ENCODE results near the gene NUP85. TPM values are rescaled to one million over a fixed set of nuclear protein-coding genes. Genes with fewer than 3 reads are reported as not detected.

Gene NUP85
- total and polyA plus RNA-seq, 2 experiments from 2014 or later = 59.4 to 114 TPM

- TF ChIP-seq ZNF462 (CRISPR knock-in tag; IDR thresholded peaks at IDR 0.05) (no peak), EZH2phosphoT487 (IDR thresholded peaks at IDR 0.05; ENCODE audit: unreplicated experiment) (no peak), ZNF114 (CRISPR knock-in tag; IDR thresholded peaks at IDR 0.05) (no peak)
Observed at GRCh38 chr17:75178453-75178852, 27.0 kb upstream of the NUP85 start (continued).

- H3K4me3 Mint-ChIP-seq = peak overlapping the region; percentile 90
- peaks cover 4% of the 10 kb centered on the region; the same call in 1 of the 3 replicates for H3K9me3 Mint-ChIP-seq
- H3K4me2 ChIP-seq = peak overlapping the region; percentile 96
- peaks cover 56% of the 10 kb centered on the region for H3K36me3 Mint-ChIP-seq (ENCODE audit: low read depth)
- peak overlapping the region; percentile 85 for H3K4me3 ChIP-seq
- no peak overlapping the region for H2AFZ ChIP-seq
- peaks cover 43% of the 10 kb centered on the region for H4K20me1 ChIP-seq (replicated peaks; ENCODE audit: insufficient read depth)
- H3K27me3 Mint-ChIP-seq (ENCODE audit: insufficient read depth, low read depth, poor library complexity) = peaks cover 17% of the 10 kb centered on the region
- DNase-seq (ENCODE audit: low spot score) = no peak
- H3K27ac Mint-ChIP-seq = peak overlapping the region; percentile 72
- no peak for ATAC-seq
- peaks cover 34% of the 10 kb centered on the region for H3K36me3 ChIP-seq (ENCODE audit: insufficient read depth)
- H3F3A ChIP-seq (replicated peaks; ENCODE audit: low read depth) = peaks cover 26% of the 10 kb centered on the region
- 0 out of 2 replicates have a peak, but pooled peaks cover 13% of the 10 kb centered on the region for H3K4me1 ChIP-seq (ENCODE audit: insufficient read depth)
- H3K4me1 Mint-ChIP-seq = peaks cover 21% of the 10 kb centered on the region
- H3K79me2 ChIP-seq (replicated peaks; ENCODE audit: insufficient read depth) = peaks cover 65% of the 10 kb centered on the region
- no peaks in the 10 kb centered on the region for H3K27me3 ChIP-seq (ENCODE audit: insufficient read depth)
- H3K9me2 ChIP-seq (ENCODE audit: insufficient read depth) = no peaks in the 10 kb centered on the region
- no peak overlapping the region for H3K27ac ChIP-seq (ENCODE audit: low read depth)
- TF ChIP-seq ZNF462 (CRISPR knock-in tag; IDR thresholded peaks at IDR 0.05) (no peak), ZNF114 (CRISPR knock-in tag; IDR thresholded peaks at IDR 0.05) (no peak), ETS1 (IDR thresholded peaks at IDR 0.05) (no peak), JUNB (IDR thresholded peaks at IDR 0.05; ENCODE audit: unreplicated experiment) (no peak), POLR2AphosphoS5 (IDR thresholded peaks at IDR 0.05; ENCODE audit: low read depth) (no peak)
Observed at GRCh38 chr17:75181110-75181509, 24.4 kb upstream of the NUP85 start.

Data from GM23338 (cell line).